Measurements from ENCODE around the gene CCDC117.
"Not testable (repeated sequence)": the region's sequence is repeated elsewhere in the genome, so short reads cannot be mapped to it uniquely, and the experiment has no call there.

CCDC117 gene

DNA sequence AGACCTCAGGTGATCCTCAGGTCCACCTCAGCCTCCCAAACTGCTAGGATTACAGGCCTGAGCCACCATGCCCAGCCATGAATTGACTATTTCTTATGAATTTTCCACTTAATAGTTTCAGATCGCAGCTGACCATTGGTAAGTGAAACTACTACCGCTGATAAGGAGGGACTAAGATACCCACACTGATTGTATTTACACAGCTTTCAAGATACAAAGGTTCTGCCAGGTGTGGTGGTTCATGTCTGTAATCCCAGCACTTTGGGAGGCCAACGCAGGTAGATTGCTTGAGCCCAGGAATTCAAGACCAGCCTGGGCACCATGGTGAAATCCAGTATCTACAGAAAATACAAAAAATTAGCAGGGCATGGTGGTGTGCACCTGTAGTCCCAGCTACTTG lies 34.8 kb upstream of the CCDC117 start:
- H3K79me2 ChIP-seq (ENCODE audit: insufficient read depth, low read length): peaks cover 56% of the 10 kb centered on the region
- no peak overlapping the region for H3K27ac ChIP-seq (ENCODE audit: low read depth, low read length)
- H3K27me3 ChIP-seq (ENCODE audit: low read length): no peaks in the 10 kb centered on the region
- H3K9ac ChIP-seq (ENCODE audit: low read length): no peak overlapping the region
- no peaks in the 10 kb centered on the region for H3K9me3 ChIP-seq (ENCODE audit: insufficient read depth, low read length)
- no peak overlapping the region for H3K4me2 ChIP-seq (ENCODE audit: low read depth, low read length, poor library complexity, severe bottlenecking)
- no peaks in the 10 kb centered on the region for H4K20me1 ChIP-seq (ENCODE audit: low read depth, low read length)
- peaks cover 4% of the 10 kb centered on the region; the same call in 1 of the 2 replicates for H3F3A ChIP-seq (ENCODE audit: insufficient read depth)
- no peaks in the 10 kb centered on the region for H3K9me2 ChIP-seq (replicated peaks; ENCODE audit: insufficient read depth, low read length)
- no peak overlapping the region for H2AFZ ChIP-seq (ENCODE audit: low read depth, low read length, severe bottlenecking)
- no peaks in the 10 kb centered on the region for H3K36me3 ChIP-seq (ENCODE audit: low read length)
- TF ChIP-seq EZH2phosphoT487 (conservative IDR thresholded peaks at IDR 0.05; ENCODE audit: low read length): no peak
- TF ChIP-seq, protein P1, sequence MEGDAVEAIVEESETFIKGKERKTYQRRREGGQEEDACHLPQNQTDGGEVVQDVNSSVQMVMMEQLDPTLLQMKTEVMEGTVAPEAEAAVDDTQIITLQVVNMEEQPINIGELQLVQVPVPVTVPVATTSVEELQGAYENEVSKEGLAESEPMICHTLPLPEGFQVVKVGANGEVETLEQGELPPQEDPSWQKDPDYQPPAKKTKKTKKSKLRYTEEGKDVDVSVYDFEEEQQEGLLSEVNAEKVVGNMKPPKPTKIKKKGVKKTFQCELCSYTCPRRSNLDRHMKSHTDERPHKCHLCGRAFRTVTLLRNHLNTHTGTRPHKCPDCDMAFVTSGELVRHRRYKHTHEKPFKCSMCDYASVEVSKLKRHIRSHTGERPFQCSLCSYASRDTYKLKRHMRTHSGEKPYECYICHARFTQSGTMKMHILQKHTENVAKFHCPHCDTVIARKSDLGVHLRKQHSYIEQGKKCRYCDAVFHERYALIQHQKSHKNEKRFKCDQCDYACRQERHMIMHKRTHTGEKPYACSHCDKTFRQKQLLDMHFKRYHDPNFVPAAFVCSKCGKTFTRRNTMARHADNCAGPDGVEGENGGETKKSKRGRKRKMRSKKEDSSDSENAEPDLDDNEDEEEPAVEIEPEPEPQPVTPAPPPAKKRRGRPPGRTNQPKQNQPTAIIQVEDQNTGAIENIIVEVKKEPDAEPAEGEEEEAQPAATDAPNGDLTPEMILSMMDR (IDR thresholded peaks at IDR 0.05; ENCODE audit: insufficient read depth, low read length, poor library complexity, severe bottlenecking): no peak
- no peak overlapping the region for H3K4me3 ChIP-seq (ENCODE audit: insufficient read depth, low read length, poor library complexity, severe bottlenecking)

DNA sequence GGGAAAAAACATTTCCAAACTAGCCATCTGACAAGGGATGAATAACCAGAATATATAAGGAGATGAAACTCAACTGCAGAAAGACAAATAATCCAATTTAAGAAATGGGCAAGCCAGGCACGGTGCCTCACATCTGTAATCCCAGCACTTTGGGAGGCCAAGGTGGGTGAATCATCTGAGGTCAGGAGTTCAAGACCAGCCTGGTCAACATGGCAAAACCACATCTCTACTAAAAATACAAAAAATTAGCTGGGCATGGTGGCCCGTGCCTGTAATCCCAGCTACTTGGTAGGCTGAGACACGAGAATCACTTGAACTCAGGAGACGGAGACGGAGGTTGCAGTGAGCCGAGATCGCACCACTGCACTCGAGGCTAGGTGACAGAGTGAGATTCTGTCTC lies 33.6 kb upstream of the CCDC117 start:
- not testable (repeated sequence) for H3K4me3 ChIP-seq (ENCODE audit: insufficient read depth, low read length, poor library complexity, severe bottlenecking); H3K9me3 ChIP-seq (ENCODE audit: insufficient read depth, low read length); H3K9me2 ChIP-seq (replicated peaks; ENCODE audit: insufficient read depth, low read length); H3K9ac ChIP-seq (ENCODE audit: low read length); H3F3A ChIP-seq (ENCODE audit: insufficient read depth); H3K27me3 ChIP-seq (ENCODE audit: low read length); H3K27ac ChIP-seq (ENCODE audit: low read depth, low read length); H3K4me2 ChIP-seq (ENCODE audit: low read depth, low read length, poor library complexity, severe bottlenecking); H4K20me1 ChIP-seq (ENCODE audit: low read depth, low read length); H3K36me3 ChIP-seq (ENCODE audit: low read length); H2AFZ ChIP-seq (ENCODE audit: low read depth, low read length, severe bottlenecking)
- H3K79me2 ChIP-seq (ENCODE audit: insufficient read depth, low read length): peaks cover 61% of the 10 kb centered on the region

DNA sequence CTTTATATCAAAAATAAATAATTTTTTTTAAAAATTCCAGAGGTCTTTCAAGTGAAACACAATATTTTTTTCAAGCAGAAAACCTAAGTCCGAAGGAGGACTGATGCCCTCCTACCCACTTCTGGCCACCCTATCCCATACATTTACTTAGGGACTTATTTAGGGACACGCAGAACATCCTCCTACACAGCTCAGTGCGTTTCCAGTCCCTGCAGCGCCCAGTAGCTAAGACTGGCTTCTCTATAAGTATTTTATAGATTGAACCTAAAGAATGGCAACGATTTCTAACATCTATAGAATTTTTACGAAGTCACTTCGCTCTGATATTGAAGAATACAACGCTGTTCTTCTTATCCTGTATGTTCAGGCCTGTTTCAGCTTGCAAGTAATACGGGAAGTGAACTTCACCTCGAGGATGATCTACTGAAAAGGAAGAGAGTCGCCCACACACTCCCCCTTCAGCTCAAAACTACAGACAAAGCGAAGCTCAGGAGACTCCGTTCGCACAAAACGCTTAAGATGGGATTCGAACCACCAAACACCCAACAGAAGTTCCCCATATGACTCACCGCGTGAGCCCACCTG lies 31.2 kb upstream of the CCDC117 start:
- Histone ChIP-seq H3K4me3 (ENCODE audit: insufficient read depth, low read length, poor library complexity, severe bottlenecking) (peak overlapping the region; percentile 87), H3K9ac (ENCODE audit: low read length) (peak overlapping the region; percentile 95), H4K20me1 (ENCODE audit: low read depth, low read length) (no peaks in the 10 kb centered on the region), H3K9me2 (replicated peaks; ENCODE audit: insufficient read depth, low read length) (no peaks in the 10 kb centered on the region), H3K9me3 (ENCODE audit: insufficient read depth, low read length) (no peaks in the 10 kb centered on the region), H3K27ac (ENCODE audit: low read depth, low read length) (peak overlapping the region; percentile 85), H3K27me3 (ENCODE audit: low read length) (no peaks in the 10 kb centered on the region), H3K36me3 (ENCODE audit: low read length) (no peaks in the 10 kb centered on the region), H3K79me2 (ENCODE audit: insufficient read depth, low read length) (peaks cover 50% of the 10 kb centered on the region), H3F3A (ENCODE audit: insufficient read depth) (peaks cover 7% of the 10 kb centered on the region; the same call in 1 of the 2 replicates), H3K4me2 (ENCODE audit: low read depth, low read length, poor library complexity, severe bottlenecking) (peak overlapping the region; percentile 94), H2AFZ (ENCODE audit: low read depth, low read length, severe bottlenecking) (peak overlapping the region; percentile 83)
- no peak for TF ChIP-seq EZH2phosphoT487 (conservative IDR thresholded peaks at IDR 0.05; ENCODE audit: low read length)
- TF ChIP-seq, protein P1 (IDR thresholded peaks at IDR 0.05; ENCODE audit: insufficient read depth, low read length, poor library complexity, severe bottlenecking): no peak

DNA sequence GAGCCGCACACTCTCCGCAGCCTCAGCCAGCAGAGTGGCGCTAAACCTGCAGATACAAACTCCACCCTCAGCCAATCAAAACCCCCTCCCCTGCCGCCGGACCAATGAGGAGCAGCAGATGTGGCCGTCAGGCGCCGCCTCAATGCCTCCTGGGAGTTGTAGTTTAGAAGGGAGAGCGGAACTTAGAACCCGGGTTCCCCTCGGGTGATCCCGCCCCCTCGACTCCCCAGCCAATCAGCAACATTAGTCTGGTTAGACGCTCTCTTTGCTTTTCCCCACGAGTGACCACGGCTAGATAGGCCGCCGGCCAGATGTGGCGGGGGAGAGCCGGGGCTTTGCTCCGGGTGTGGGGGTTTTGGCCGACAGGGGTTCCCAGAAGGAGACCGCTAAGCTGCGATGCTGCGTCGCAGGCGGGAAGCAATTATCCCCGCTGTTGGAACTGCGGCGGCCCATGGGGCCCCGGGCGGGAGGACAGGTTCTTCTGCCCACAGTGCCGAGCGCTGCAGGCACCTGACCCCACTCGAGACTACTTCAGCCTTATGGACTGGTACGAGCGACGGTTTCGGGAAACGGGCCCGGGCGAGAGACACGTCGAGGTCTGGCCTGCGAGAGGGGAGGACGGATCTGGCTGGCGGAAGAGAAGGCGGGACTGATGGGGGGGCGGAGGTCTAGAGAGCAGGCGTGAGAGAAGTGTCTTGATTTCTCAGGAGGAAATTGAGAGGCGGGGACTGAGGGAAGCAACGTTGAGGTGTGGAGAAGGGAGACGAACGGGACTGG lies 30.5 kb upstream of the CCDC117 start, which contains the start of the genes CHEK2 and HSCB:
Gene CHEK2, minus strand, starts transcription at position 36 of the 777 bp plus-strand sequence. CDS start 7,099 bp downstream, outside the sequence.
Gene HSCB, plus strand, starts transcription at position 255 of the 777 bp plus-strand sequence. Its CDS starts 57 bp downstream, at position 312.
- TF ChIP-seq, protein P1 (IDR thresholded peaks at IDR 0.05; ENCODE audit: insufficient read depth, low read length, poor library complexity, severe bottlenecking): no peak
- TF ChIP-seq EZH2phosphoT487 (conservative IDR thresholded peaks at IDR 0.05; ENCODE audit: low read length): no peak
- Histone ChIP-seq H3K9me3 (ENCODE audit: insufficient read depth, low read length) (no peaks in the 10 kb centered on the region), H3K9me2 (replicated peaks; ENCODE audit: insufficient read depth, low read length) (no peaks in the 10 kb centered on the region), H3K27ac (ENCODE audit: low read depth, low read length) (peak within 1 kb of the TSS; percentile 85), H3K79me2 (ENCODE audit: insufficient read depth, low read length) (peaks cover 43% of the 10 kb centered on the region), H3K4me3 (ENCODE audit: insufficient read depth, low read length, poor library complexity, severe bottlenecking) (peak within 1 kb of the TSS; percentile 87), H2AFZ (ENCODE audit: low read depth, low read length, severe bottlenecking) (peak within 1 kb of the TSS; percentile 83), H3K27me3 (ENCODE audit: low read length) (no peaks in the 10 kb centered on the region), H3F3A (ENCODE audit: insufficient read depth) (peaks cover 7% of the 10 kb centered on the region; the same call in 1 of the 2 replicates), H3K36me3 (ENCODE audit: low read length) (no peaks in the 10 kb centered on the region), H3K4me2 (ENCODE audit: low read depth, low read length, poor library complexity, severe bottlenecking) (peak within 1 kb of the TSS; percentile 94), H3K9ac (ENCODE audit: low read length) (peak within 1 kb of the TSS; percentile 95), H4K20me1 (ENCODE audit: low read depth, low read length) (no peaks in the 10 kb centered on the region)
